ENCODE measurements around the gene RBBP5. TPM values are rescaled to one million over a fixed set of nuclear protein-coding genes. Genes with fewer than 3 reads are reported as not detected.

The RBBP5 gene
- total RNA-seq, 2 experiments from 2014 or later = 18.8 to 21.6 TPM

DNA sequence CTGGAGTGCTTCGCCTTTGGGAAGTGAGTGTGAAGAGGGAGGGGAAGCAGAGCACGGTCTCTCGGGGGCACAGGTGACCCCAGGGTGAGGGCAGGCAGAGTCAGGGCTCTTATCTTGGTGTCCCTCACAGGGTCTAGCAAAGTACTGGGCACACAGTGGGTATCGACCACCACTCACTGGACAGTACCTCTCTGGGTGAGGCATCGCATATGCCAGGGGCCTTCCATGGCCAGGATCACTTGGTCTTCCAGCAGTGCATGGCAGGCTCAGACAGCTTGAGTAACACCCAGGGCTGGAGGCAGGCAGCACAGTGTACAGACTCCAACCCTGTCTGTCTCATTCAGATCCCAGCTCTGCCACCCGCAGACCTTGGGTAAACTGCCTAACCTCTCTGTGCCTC is 62.1 kb downstream of the RBBP5 start:
- H3K27ac Mint-ChIP-seq = no peak overlapping the region
- H3K4me3 Mint-ChIP-seq = no peak overlapping the region
- no peak for ATAC-seq
- CTCF ChIA-PET = interaction anchor here (1.0 kb wide), 1 partner anchor 71 kb away, joined by 3 read pairs; no protein-coding TSS in a partner anchor
- no peak for TF ChIP-seq CTCF (IDR thresholded peaks at IDR 0.05)
- POLR2A ChIA-PET = no interaction called here
- no peaks in the 10 kb centered on the region for H3K27me3 Mint-ChIP-seq
- DNase-seq = no peak
- intact Hi-C loops (cut with micrococcal nuclease) = loop anchor here (5.0 kb wide), 1 partner anchor 72 kb away; no protein-coding TSS in a partner anchor
- H3K4me1 Mint-ChIP-seq (ENCODE audit: low read depth) = no peaks in the 10 kb centered on the region
- no peaks in the 10 kb centered on the region for H3K36me3 Mint-ChIP-seq (ENCODE audit: low read depth)
- H3K9me3 Mint-ChIP-seq = no peaks in the 10 kb centered on the region

DNA sequence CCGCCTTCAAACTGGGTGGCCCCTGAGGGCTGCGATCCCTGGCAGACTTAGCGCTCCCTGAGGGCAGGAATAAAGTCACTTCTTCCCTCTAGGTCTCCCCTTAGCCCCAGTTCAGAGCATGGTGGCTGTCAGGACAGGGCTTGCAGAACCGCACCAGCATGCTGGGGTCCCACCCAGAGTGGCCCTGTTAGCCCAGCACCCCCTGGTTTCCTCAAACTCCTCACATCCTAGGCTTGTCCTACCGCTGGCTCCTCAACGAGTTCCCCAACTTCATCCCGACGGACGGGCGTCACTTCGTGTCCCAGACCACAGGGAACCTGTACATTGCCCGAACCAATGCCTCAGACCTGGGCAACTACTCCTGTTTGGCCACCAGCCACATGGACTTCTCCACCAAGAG is 62.9 kb downstream of the RBBP5 start:
- ATAC-seq (no peak), DNase-seq (no peak)
- CTCF ChIA-PET = no interaction called here
- Mint-ChIP-seq H3K27me3 (no peaks in the 10 kb centered on the region), H3K4me3 (no peak overlapping the region), H3K4me1 (ENCODE audit: low read depth) (no peaks in the 10 kb centered on the region), H3K9me3 (no peaks in the 10 kb centered on the region), H3K27ac (no peak overlapping the region), H3K36me3 (ENCODE audit: low read depth) (no peaks in the 10 kb centered on the region)
- POLR2A ChIA-PET = no interaction called here
- intact Hi-C loops (cut with micrococcal nuclease) = no loop called here
- TF ChIP-seq CTCF (IDR thresholded peaks at IDR 0.05) = no peak

GRCh38 chr1:205057808-205058575 is 63.8 kb downstream of the RBBP5 start:
- no peak for TF ChIP-seq CTCF (IDR thresholded peaks at IDR 0.05)
- Mint-ChIP-seq H3K9me3 (no peaks in the 10 kb centered on the region), H3K27me3 (no peaks in the 10 kb centered on the region), H3K4me1 (ENCODE audit: low read depth) (no peaks in the 10 kb centered on the region), H3K4me3 (no peak overlapping the region), H3K36me3 (ENCODE audit: low read depth) (no peaks in the 10 kb centered on the region), H3K27ac (no peak overlapping the region)
- ATAC-seq (no peak), DNase-seq (no peak)
- ChIA-PET POLR2A (no interaction called here), CTCF (no interaction called here)
- intact Hi-C loops (cut with micrococcal nuclease) = no loop called here

GRCh38 chr1:205056956-205057568 is 64.7 kb downstream of the RBBP5 start:
- no peak for TF ChIP-seq CTCF (IDR thresholded peaks at IDR 0.05)
- DNase-seq = no peak
- Mint-ChIP-seq H3K27ac (no peak overlapping the region), H3K4me1 (ENCODE audit: low read depth) (no peaks in the 10 kb centered on the region), H3K4me3 (no peak overlapping the region), H3K27me3 (no peaks in the 10 kb centered on the region), H3K9me3 (no peaks in the 10 kb centered on the region), H3K36me3 (ENCODE audit: low read depth) (no peaks in the 10 kb centered on the region)
- POLR2A ChIA-PET = no interaction called here
- intact Hi-C loops (cut with micrococcal nuclease) = no loop called here
- CTCF ChIA-PET = no interaction called here
- no peak for ATAC-seq

DNA sequence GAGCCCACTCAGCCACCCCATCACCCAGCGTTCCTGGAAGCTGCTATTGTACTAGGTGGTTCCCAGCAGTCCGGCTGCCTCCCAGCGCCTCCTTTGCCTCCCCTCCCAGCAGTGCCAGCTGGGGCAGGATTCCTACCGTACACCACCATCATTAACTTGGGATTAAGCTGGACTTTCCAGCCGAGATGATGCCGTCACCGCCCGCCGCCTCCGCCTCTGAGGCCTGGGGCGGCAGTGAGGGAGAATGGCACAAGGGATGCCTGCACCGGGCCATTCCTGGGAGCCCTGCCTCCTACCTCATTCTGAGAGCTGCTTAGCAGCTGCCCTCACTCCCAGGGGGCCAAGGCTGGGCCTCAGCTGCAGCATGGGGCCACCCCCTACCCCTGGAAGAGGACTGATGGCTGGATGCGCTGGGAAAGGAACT is 65.6 kb downstream of the RBBP5 start:
- POLR2A ChIA-PET = interaction anchor here (1.1 kb wide), 1 partner anchor 80 kb away, joined by 3 read pairs; no protein-coding TSS in a partner anchor
- DNase-seq (no peak), ATAC-seq (no peak)
- H3K27ac Mint-ChIP-seq = no peak overlapping the region
- H3K4me3 Mint-ChIP-seq = no peak overlapping the region
- no peaks in the 10 kb centered on the region for H3K4me1 Mint-ChIP-seq (ENCODE audit: low read depth)
- H3K27me3 Mint-ChIP-seq = no peaks in the 10 kb centered on the region
- intact Hi-C loops (cut with micrococcal nuclease) = no loop called here
- no peaks in the 10 kb centered on the region for H3K9me3 Mint-ChIP-seq
- no peak for TF ChIP-seq CTCF (IDR thresholded peaks at IDR 0.05)
- H3K36me3 Mint-ChIP-seq (ENCODE audit: low read depth) = no peaks in the 10 kb centered on the region
- CTCF ChIA-PET = interaction anchor here (0.9 kb wide), 1 partner anchor 67 kb away, joined by 3 read pairs; no protein-coding TSS in a partner anchor
